ENCODE data around the gene CEP83. TPM values are rescaled to one million over a fixed set of nuclear protein-coding genes. Genes with fewer than 3 reads are reported as not detected.
"Not testable (repeated sequence)": the region's sequence is repeated elsewhere in the genome, so short reads cannot be mapped to it uniquely, and the experiment has no call there.

Gene CEP83, protein sequence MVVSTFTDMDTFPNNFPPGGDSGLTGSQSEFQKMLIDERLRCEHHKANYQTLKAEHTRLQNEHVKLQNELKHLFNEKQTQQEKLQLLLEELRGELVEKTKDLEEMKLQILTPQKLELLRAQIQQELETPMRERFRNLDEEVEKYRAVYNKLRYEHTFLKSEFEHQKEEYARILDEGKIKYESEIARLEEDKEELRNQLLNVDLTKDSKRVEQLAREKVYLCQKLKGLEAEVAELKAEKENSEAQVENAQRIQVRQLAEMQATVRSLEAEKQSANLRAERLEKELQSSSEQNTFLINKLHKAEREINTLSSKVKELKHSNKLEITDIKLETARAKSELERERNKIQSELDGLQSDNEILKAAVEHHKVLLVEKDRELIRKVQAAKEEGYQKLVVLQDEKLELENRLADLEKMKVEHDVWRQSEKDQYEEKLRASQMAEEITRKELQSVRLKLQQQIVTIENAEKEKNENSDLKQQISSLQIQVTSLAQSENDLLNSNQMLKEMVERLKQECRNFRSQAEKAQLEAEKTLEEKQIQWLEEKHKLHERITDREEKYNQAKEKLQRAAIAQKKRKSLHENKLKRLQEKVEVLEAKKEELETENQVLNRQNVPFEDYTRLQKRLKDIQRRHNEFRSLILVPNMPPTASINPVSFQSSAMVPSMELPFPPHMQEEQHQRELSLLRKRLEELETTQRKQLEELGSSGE
- total RNA-seq, result 10 to 100 TPM; 11.6 to 12.0 TPM
- long read RNA-seq, partial matches to known transcripts, result 5 of 11 reads
- long read RNA-seq, other reads (novel, unspliced or antisense), result 6 of 11 reads

DNA sequence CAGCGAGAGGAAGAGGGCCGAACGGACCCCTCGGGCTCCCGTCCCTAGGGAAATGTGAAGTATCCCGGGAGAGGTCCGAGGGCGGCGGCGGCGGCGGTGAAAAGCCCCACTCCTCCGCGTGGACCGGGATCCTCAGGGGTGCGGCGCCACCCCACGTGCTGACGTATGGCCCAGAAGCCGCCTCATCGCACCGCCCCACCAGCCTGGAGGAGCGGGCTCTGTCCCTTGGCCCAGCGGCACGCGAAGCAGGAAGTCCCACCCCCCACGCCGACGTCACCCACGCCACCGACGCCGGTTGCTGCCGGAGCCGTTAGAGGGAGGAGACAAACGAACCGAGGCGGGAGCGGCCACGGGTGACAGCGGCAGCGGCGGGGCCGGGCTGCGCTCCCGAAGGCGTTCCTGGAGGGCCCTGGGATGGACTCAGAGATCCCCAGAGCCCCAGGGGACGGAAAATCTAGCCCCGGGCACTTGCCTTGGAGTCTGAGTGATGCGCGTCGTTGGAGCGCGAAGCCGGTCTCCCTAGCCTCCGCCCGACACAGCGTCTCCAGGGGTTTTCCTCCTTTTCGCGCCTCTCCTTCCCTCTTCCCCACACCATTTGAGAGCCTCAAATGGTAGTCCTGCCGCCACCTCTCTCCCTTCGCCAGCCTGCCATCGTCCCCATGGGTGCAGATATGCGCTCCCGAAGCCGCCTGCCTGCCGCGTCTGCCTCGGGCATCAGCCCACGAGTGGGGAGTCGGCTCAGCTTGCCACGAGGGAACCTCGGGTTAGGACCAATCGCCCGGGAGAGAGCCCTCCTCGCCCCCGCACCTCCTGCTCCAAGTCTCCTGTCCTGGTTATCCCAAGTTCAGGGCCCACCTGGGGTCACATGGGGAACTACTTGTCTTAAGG, at the start of gene CEP83:
TSS of gene CEP83 (minus strand) at position 140 of the 888 bp plus-strand sequence. CDS start 47,377 bp downstream, outside the sequence.
- intact Hi-C loops (cut with DNase I), result loop anchor here in 1 of 2 donors (10.0 kb wide), 1 partner anchor 315 kb away; the partner anchor contains the start of gene PLXNC1

DNA sequence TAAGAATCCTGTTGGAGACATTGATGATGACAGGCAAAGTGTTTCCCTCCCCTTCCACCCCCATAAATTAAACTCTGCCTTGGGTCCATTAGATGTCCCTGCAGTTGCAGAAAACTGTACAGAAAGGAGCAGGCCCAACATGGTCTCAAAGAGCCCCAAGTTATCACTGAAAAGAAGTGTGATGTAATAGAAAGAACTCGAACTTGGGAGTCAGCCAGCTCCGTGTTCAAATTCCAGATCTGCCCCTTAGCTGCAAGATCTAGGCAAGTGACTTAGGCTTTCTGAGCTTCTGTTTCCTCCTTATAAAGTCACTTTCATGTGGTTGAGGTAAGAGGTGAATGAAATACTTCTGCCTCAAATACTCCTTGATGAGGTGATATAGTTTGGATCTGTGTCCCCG, 49.6 kb upstream of the CEP83 start:
- intact Hi-C loops (cut with DNase I), result no loop called here
- DNase-seq, result no peak
- ATAC-seq, result no peak

More for the DNA sequence above, at the start of gene CEP83:
- peak; percentile 99 to 100 for ATAC-seq
- DNase-seq, result peak; percentile 99

DNA sequence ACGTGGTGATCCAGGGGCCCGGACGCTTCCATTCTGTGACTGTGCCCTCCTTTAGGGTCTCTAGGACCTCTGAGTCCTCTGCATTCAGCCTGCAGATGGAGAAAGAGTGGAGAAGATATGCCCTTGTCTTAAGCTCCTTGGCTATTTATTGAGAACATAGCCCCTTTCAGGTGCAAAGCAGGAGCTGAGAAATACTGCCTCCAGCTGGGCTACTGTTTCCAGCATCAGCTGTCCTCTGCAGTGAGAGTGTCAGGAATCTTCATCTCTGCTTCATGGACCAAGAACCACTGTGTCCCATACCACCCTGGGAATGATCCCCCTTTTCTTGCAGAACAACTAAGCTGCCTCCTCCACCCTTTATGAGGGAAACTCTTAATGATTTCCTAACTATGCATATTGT, 47.8 kb upstream of the CEP83 start:
- DNase-seq (no peak), ATAC-seq (no peak)
- intact Hi-C loops (cut with DNase I), result no loop called here

DNA sequence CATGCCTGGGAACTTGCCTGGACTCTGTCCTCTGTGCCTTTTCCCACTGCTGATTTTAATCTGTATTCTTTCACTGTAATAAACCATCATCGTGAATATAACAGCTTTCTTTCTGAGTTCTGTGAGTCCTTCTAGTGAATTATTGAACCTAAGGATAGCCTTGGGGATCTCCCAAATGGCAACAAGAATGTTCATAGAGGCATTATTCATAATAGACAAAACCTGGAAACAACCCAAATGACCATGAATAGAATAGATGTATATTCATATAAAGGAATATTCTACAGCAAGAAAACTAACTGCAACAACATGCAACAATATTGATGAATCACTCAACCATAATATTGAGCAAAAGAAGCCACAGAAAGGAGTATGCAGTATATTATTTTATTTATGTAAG, 44.7 kb upstream of the CEP83 start:
- DNase-seq (no peak), ATAC-seq (no peak)
- intact Hi-C loops (cut with DNase I), result no loop called here

DNA sequence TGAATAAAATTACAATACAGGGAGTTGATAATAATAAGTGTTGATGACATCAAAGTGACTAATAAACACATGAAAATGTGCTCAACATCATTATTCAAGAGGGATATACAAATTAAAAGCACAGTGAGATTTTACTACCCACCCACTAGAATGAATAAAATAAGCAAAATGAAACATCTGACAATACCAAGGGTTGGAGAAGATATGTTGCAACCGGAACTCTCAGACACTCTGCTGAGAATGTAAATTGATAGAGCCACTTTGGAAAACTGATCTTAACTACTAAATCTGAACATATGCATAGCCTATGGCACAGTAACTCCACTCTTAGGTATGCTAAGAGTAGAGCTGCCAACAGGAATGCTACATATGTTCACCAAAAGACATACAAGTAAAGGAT, 44.0 kb upstream of the CEP83 start:
- ATAC-seq (no peak), DNase-seq (no peak)
- intact Hi-C loops (cut with DNase I), result no loop called here

DNA sequence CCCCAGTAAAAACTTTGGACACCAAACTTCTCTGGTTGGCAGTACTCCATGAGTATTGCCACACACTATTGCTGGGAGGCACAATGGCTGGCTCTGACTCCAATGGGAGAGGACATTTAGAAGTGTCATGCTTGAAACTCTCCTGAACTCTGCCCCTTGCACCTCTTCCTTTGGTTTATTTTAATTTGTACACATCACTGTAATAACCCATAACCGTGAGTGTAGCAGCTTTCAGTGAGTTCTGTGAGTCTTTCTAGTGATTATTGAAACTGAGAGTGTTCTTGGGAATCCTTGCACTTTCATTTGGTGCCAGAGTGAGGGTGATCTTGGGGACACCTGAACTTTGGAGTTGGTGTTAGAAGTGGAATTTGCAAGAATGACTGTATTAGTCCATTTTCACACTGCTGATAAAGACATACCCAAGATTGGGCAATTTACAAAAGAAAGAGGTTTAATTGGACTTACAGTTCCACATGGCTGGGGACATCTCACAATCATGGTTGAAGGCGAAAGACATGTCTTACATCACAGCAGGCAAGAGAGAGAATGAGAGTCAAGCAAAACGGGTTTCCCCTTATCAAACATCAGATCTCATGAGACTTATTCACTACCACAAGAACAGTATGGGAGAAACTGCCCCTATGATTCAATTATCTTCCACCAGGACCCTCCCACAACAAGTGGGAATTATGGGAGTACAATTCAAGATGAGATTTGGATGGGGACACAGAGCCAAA, 41.3 kb upstream of the CEP83 start:
- intact Hi-C loops (cut with DNase I), result no loop called here
- ATAC-seq, result no peak
- DNase-seq, result no peak

DNA sequence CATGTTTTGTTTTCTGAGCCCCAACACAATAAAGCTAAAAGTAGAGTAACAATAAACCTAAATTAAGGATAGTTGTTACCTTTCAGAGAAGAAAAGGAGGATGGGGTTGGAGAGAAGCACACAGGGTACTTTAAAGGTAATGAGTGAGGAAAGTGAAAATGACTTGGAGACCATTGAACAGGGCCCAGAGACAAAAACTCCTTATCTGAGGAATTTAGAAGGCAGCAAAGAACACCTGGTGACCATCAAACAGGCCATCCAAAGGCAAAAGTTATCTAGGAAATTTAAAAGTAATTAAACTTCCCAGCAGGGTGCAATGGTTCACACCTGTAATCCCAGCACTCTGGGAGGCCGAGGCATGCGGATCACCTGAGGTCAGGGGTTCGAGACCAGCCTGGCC, 39.0 kb upstream of the CEP83 start:
- DNase-seq (no peak), ATAC-seq (no peak)
- intact Hi-C loops (cut with DNase I), result no loop called here

DNA sequence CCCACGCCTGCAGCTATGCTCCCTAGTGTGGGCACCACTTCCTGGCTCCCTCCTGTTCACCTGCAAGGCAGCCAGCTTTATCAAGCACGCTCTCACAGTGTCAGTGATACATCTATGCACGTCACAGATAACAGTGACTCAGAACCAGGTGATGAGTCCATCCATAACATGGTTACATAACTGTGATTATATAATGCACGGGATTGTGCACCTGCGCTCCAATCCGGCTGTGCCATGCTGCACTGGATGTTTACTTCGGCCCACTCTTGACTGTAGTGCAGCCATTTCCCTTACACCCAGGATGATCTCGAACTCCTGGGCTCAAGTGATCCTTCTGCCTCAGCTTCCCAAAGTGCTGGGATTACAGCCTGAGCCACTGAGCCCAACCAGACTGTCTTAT, 38.4 kb upstream of the CEP83 start:
- no peak for ATAC-seq
- intact Hi-C loops (cut with DNase I), result no loop called here
- no peak for DNase-seq

DNA sequence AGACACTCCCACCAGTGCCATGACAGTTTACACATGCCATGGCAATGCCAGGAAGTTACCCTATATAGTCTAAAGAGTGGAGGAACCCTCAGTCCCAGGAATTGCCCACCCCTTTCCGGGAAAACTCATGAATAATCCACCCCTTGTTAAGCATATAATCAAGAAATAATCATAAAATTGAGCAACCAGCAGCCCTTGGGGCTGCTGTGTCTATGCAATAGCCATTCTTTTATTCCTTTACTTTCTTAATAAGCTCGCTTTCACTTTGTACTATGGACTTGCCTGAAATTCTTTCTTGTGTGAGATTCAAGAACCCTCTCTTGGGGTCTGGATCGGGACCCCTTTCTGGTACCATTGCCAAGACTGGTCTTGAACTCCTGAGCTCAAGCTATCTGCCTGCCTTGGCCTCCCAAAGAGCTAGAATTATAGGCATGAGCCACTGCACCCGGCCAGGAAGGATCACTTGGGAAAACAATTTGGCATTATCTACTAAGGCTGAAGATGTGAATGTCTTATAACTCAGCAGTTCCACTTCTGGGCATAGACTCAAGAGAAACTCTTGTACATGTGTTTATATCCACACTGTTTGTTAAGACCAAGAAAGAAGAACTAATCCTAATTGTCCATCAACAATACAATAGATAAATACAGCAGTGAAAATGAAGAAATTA, 35.9 kb upstream of the CEP83 start:
- intact Hi-C loops (cut with DNase I), result no loop called here
- ATAC-seq (peak in 1 of 2 donors; percentile 57), DNase-seq (no peak)

DNA sequence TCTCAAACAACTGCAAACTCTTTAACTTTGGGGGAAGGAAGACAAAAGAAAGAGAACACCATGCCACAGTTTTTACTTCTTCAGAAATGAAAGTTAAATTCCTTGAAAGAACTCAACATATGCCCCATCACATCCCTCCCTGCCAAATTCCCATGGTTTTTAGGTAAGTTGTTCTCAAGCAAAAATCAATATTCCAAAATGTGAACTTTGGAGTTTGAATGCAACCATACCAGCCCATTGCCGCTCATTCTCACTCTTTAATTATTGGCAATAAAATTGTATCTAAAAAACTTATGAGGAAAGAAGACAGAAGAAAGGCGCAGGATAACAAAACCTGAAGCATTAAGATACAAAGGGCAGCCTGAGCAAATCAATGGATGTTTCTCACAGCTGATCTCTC, 31.8 kb upstream of the CEP83 start:
- intact Hi-C loops (cut with DNase I), result no loop called here
- ATAC-seq (no peak), DNase-seq (no peak)

DNA sequence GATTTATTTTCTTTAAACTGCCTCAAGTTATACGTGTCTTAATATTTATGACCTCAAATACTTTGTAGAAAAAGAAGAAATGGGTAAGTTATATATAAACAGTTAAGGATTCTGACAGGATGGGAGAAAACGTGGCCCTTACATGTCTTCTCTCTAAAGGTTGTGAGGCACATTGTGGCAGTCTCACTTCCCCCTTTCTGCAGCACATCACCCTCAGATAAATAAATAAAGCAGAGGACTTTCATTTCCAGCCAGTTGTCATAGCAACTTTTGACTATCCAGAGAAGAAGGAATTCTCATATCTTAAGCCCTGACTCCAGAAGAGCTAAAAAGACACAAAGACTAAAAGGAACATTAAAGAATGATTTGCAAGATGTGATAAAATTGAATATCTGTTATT, 28.8 kb upstream of the CEP83 start:
- intact Hi-C loops (cut with DNase I), result no loop called here
- DNase-seq (no peak), ATAC-seq (no peak)

DNA sequence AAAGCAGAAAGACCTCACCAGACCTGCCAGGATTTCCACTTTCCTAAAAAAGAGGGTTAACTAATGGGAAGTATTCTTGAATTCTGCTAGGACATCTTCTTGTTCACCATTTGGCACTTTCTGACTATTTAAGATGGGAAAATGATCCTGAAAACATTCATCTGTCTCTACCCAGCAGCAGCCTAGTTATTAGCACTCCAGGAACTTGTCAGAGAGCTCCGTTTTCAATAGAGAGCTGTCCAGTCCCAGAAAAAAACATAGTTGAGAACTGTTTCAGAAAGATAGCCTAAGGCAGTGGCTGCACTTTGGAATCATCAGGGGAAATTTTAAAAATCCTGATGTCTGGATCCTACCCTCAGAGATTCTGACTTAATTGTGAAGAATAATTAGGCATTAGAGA, 22.1 kb upstream of the CEP83 start:
- intact Hi-C loops (cut with DNase I), result no loop called here
- no peak for DNase-seq
- no peak for ATAC-seq

DNA sequence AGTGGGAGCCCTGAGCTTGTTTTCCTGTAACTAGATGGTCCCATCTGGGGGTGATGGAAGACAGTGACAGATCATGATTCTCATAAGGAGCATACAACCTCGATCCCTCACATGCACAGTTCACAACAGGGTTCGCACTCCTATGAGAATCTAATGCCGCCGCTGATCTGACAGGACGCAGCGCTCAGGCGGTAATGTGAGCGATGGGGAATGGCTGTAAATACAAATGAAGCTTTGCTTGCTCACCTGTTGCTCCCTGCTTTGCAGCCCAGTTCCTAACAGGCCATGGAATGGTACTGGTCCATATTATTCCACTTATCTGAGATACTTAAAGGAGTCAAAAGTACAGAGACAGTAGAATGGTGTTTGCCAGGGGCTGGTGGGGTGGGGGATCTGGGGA, 9.9 kb upstream of the CEP83 start:
- DNase-seq, result no peak
- intact Hi-C loops (cut with DNase I), result loop anchor here in 1 of 2 donors (10.0 kb wide), 1 partner anchor 325 kb away; the partner anchor contains the start of gene PLXNC1
- ATAC-seq, result no peak

DNA sequence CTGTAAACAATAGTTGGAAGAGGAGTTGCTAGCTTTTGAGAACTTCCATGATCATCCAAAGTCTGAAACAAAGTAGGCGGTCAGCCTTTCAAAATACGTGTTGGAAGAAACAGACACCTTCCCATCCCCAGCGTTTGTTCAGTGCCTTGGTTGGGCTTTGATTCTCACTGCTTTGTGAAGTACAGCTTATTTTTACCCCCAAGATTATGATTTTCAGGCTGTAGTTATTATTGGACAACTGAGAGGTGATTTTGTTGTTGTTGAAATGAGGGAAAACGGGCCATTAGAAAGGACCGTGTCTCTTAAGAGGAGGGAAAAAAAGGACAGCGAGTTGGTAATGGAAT, 921 bp upstream of the CEP83 start:
- ATAC-seq (no peak), DNase-seq (no peak)
- intact Hi-C loops (cut with DNase I), result loop anchor here in 1 of 2 donors (10.0 kb wide), 1 partner anchor 316 kb away; the partner anchor contains the start of gene PLXNC1

DNA sequence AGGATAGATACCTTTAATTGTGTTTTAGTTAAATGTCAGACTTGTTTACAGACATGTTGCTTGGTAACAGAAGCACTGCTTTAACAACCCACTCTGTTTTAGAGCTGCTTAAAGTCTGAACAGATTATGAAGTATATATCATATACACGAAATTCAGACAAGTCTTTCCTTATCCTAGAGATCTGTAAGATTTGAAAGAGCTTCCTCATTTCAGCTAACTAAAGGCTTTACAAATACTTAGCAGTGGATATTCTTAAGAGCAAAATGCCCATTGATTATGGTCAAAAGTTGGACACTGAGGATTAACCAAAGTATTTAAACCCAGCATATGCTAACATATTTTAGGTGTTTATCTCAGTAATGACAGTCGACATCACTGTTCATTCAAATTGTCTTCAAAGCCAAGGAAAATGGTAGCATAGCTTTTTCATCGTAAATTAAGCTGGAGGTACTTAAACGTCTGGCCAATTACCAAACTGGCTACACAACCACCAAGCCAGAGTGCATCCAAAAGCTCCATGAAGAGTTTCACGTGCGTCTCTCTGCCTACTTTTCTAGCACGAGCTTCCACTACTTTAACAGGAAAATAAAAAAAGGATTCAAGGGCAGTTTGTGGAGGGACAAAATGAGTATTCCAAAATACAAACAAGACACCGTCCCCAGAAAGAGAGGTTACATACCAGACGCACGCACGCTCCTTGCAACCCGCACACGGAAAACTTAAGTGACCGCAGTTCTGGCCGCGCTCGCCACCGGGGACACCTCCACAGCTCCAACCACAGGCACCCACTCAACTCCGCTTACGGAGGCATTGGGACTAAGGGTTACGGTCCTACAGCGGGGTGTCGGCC, 565 bp downstream of the CEP83 start:
- DNase-seq, result no peak
- intact Hi-C loops (cut with DNase I), result no loop called here
- ATAC-seq, result peak; percentile 64 to 73

DNA sequence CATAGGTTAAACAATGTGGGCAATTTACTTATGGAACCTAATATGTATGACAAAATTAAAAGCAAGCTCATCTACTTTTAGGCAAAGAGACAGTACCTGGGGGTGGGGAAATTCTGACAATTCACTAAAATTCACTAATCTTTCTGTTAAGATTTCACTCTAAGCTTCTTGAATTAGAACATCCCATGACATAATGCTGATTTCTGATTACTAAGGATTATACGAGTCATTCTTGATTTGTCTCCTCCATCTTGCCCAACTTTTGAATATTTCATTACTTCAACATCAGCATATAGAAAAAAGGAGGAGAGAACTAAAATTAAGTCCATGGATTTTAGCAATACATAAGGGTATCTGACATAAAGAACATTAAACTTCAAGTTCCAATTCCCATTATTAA, 2.4 kb downstream of the CEP83 start:
- no peak for ATAC-seq
- DNase-seq, result no peak
- intact Hi-C loops (cut with DNase I), result no loop called here

DNA sequence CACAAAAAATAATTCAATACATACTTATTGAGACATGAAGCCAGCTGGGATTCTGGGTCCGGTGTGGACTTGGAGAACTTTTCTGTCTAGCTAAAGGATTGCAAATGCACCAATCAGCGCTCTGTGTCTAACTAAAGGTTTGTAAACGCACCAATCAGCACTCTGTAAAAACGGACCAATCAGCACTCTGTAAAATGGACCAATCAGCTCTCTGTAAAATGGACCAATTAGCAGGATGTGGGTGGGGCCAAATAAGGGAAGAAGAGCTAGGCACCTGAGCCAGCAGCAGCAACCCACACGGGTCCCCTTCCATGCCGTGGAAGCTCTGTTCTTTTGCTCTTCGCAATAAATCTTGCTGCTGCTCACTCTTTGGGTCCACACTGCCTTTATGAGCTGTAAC, 5.3 kb downstream of the CEP83 start:
- DNase-seq; intact Hi-C loops (cut with DNase I); ATAC-seq: not testable (repeated sequence)

All from left cardiac atrium (tissue), 4 donors.